ENCODE results near the gene SBNO2.
A peak's percentile ranks its signal among the peaks of the same experiment; 100 is the strongest.
"Not testable (repeated sequence)": the region's sequence is repeated elsewhere in the genome, so short reads cannot be mapped to it uniquely, and the experiment has no call there.

Gene SBNO2

GRCh38 chr19:1205114-1206099, 31.3 kb upstream of the SBNO2 start, which contains the start of gene STK11:
Gene STK11 (plus strand): TSS chr19:1205778. CDS start chr19:1206914, 1,136 bp downstream.
- peak within 1 kb of the TSS; percentile 77 for H3K4me3 ChIP-seq (ENCODE audit: control insufficient read depth, low read depth, low read length)
- no peak for TF ChIP-seq CTCF (conservative IDR thresholded peaks at IDR 0.05; ENCODE audit: control insufficient read depth, insufficient read depth, low read depth, low read length)
- DNase-seq (ENCODE audit: low read depth): peak; percentile 93

- not testable (repeated sequence) for DNase-seq (ENCODE audit: low read depth)
Observed at GRCh38 chr19:1200614-1201013, 26.5 kb upstream of the SBNO2 start.

GRCh38 chr19:1199531-1199930, 25.5 kb upstream of the SBNO2 start:
- no peak overlapping the region for H3K4me3 ChIP-seq (ENCODE audit: control insufficient read depth, low read depth, low read length)
- no peak for TF ChIP-seq CTCF (conservative IDR thresholded peaks at IDR 0.05; ENCODE audit: control insufficient read depth, insufficient read depth, low read depth, low read length)
- DNase-seq (ENCODE audit: low read depth): no peak

More at GRCh38 chr19:1200614-1201013, 26.5 kb upstream of the SBNO2 start:
- not testable (repeated sequence) for H3K4me3 ChIP-seq (ENCODE audit: control insufficient read depth, low read depth, low read length)

GRCh38 chr19:1189419-1189818, 15.4 kb upstream of the SBNO2 start:
- no peak overlapping the region for H3K4me3 ChIP-seq (ENCODE audit: control insufficient read depth, low read depth, low read length)
- no peak for DNase-seq (ENCODE audit: low read depth)
- no peak for TF ChIP-seq CTCF (conservative IDR thresholded peaks at IDR 0.05; ENCODE audit: control insufficient read depth, insufficient read depth, low read depth, low read length)

GRCh38 chr19:1183543-1184172, 9.6 kb upstream of the SBNO2 start:
- DNase-seq (ENCODE audit: low read depth): no peak
- no peak overlapping the region for H3K4me3 ChIP-seq (ENCODE audit: control insufficient read depth, low read depth, low read length)
- no peak for TF ChIP-seq CTCF (conservative IDR thresholded peaks at IDR 0.05; ENCODE audit: control insufficient read depth, insufficient read depth, low read depth, low read length)

- DNase-seq (ENCODE audit: low read depth): no peak
- no peak for TF ChIP-seq CTCF (conservative IDR thresholded peaks at IDR 0.05; ENCODE audit: control insufficient read depth, insufficient read depth, low read depth, low read length)
- no peak overlapping the region for H3K4me3 ChIP-seq (ENCODE audit: control insufficient read depth, low read depth, low read length)
Observed at GRCh38 chr19:1182727-1183126, 8.7 kb upstream of the SBNO2 start.

- TF ChIP-seq CTCF (conservative IDR thresholded peaks at IDR 0.05; ENCODE audit: control insufficient read depth, insufficient read depth, low read depth, low read length): no peak
- H3K4me3 ChIP-seq (ENCODE audit: control insufficient read depth, low read depth, low read length): no peak overlapping the region
- no peak for DNase-seq (ENCODE audit: low read depth)
Observed at GRCh38 chr19:1182068-1182467, 8.0 kb upstream of the SBNO2 start.

Measured in fibroblast of mammary gland (primary cell).